ENCODE data around the gene DNAJB4.
A peak's percentile ranks its signal among the peaks of the same experiment; 100 is the strongest.
"Not testable (repeated sequence)": the region's sequence is repeated elsewhere in the genome, so short reads cannot be mapped to it uniquely, and the experiment has no call there.

Gene DNAJB4

DNA sequence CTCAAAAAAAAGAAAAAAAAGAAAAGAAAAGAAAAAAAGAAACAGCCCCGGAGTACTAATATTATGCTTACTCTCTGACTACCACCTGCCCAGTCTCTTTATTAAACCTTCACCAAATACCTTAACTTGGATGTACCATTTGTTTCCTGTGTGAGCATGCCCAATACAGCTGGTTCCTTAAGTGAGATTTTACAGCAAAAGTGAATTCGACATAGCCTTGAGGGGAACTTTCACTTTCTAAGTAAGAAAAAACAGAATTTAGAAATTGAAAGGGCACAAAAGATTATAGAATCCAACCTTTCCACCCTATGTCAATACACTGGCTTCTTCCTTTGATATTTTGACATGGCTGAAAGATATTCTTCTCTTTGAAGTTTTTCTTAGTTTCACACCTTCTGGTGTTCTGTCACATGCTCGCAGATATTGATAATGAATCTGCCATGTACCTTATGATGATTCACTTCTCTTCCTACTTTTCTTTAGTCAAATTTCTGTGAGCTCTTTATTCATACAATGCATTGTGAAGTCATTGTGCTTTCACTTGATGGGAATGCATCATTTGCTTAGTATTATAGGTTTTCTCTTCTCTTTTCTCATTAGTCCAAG is 35.8 kb downstream of the DNAJB4 start:
- DNase-seq, result no peak

GRCh38 chr1:78043436-78043835 is 38.7 kb downstream of the DNAJB4 start:
- no peak for DNase-seq

GRCh38 chr1:78044796-78045562 is 40.2 kb downstream of the DNAJB4 start:
- DNase-seq, result no peak

DNA sequence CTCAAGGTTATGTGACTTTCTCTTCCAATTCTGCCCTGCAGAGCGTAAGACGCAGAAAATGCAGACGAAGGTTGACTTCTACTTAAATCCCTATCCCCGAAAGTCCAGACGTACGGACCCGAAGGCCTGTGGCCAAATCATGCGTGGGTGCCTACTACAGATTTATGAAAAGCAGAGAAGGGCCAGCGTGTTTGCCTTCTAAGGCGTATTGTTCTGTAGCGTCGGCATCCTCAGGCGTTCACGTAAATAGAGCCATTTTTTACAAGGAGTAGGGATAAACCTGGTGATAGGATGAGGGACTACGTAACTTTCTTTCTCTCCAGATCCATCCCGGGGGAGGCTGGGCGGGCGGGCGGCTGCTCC is 40.8 kb downstream of the DNAJB4 start:
- no peak for DNase-seq

GRCh38 chr1:78045926-78046778 is 41.4 kb downstream of the DNAJB4 start, which contains the start of gene GIPC2:
GIPC2 (plus strand) TSS chr1:78045966; CDS start chr1:78046095, 129 bp downstream.
- DNase-seq, result peak; percentile 29

- DNase-seq, result no peak
Measured at GRCh38 chr1:78047106-78047505, 42.4 kb downstream of the DNAJB4 start.

DNA sequence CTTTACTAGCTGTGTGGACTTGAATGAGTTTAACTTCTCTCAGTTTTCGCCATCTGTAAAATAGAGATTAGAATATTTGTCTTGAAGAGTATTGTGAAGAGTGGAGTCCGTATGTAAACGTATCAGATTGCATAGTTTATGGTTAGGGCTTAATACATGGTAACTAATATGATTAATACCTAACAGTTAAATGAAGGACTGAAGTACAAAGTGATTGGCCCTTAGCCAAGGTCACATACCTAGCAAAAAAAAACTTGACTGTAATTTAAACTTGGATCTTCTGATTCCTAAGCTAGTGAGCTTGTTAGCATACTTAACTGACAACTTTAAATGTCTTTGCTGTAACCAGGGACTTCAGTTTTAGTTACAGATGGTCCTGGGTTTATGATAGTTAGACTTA is 42.9 kb downstream of the DNAJB4 start:
- no peak for DNase-seq

GRCh38 chr1:78048446-78048845 is 43.7 kb downstream of the DNAJB4 start:
- DNase-seq, result no peak

DNA sequence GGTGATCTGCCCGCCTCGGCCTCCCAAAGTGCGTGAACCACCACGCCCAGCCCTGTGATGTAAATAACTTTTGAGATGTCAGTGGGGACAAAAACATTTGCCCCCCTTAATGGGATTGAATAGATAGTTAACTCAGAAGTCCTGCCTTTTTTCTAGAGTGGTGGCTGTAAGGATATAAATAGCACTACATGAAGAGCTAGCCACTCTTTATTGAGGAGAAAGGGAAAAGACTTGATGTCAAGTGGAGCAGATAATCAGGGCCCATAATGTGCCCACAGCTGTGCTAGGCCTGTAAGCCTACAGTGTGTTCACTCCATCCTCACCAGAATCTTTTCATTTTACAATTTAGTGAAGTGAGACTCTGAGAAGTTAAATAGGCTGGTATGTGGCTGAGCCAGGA is 44.7 kb downstream of the DNAJB4 start:
- no peak for DNase-seq

DNA sequence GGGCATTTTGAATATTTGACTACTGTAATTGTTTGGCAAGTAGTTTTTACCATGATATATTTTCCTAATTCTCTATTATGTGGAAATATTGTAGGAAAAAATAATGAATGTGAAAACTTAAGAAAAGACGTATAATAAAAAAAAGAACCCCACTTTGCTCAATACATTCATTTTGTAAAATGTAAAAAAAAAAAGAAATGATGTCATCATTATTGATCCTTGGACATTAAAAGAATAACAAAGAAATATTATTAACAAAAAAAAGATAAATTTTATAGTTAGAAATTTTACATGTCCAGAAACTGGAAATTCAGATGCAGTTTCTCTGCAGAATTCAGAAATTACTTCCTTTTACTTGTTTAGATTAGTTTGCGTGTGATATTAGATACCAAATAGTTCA is 46.3 kb downstream of the DNAJB4 start:
- no peak for DNase-seq

DNA sequence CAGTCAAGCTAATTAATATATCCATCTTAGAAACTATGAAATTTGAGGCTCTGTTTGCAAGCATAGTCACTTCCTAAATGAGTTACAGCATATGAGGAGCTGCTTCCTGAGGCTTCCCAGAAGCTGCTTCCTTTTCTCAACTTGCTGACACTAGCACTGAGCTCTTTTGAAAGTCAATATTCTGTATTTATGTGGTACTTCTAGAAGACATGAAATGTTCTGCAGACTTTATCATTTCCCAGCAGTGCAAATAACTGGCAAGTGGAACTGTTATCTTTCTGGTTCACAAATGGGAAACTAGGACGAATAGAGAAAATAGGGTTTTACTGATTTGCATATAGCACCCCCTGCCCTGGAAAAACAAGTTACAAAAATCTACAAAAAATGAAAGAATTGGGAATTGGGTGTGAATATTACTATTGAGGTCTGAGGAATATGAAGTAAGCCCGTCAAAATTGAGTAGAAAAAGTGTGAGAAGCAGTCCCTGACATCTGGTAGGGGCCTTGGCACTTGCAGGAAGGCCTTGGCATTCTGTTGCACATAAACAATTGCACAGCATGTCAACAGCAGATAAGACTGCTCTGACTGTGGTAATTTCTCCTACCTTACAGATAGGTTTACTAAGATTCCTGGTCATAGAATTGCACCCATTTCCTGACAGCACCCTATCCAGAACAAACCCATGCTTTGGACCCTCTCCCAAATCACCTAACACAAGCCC is 48.1 kb downstream of the DNAJB4 start:
- DNase-seq, result no peak

DNA sequence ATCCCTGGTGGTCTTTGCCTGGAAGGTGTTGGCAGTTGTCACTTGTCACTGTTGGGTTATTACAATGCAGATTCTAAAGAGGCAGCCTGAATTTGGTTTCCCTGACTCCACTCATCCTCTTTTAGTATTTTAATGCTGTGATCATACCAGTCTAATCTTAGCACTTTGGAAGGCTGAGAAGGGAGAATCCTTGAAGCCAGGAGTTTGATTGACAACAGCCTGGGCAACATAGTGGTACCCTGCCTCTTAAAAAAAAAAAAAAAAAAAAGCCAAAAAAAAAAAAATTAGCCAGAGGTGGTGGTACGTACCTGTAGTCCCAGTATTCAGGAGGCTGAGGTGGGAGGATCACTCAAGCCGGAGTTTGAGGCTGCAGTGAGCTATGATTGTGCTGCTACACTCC is 48.8 kb downstream of the DNAJB4 start:
- DNase-seq, result no peak

DNA sequence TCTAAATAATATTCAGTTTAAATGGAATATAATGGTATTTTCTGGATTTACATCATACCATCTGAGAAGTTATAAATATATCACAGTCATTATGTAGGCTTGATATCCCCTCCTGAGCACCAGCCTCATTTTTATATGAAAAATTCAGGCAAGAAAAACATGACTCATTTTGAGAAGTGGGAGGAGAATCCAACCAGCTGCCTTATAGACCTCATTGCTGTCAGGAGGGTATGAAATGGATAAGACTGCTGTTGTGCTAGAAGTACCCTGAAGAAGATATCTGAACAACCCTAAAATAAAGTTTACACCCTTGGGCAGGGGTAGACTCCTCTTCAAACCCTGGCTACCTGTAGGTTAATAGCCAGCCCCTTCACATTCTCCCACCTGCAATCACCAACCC is 49.8 kb downstream of the DNAJB4 start:
- no peak for DNase-seq

- DNase-seq, result no peak
Measured at GRCh38 chr1:78054972-78055371, 50.2 kb downstream of the DNAJB4 start.

DNA sequence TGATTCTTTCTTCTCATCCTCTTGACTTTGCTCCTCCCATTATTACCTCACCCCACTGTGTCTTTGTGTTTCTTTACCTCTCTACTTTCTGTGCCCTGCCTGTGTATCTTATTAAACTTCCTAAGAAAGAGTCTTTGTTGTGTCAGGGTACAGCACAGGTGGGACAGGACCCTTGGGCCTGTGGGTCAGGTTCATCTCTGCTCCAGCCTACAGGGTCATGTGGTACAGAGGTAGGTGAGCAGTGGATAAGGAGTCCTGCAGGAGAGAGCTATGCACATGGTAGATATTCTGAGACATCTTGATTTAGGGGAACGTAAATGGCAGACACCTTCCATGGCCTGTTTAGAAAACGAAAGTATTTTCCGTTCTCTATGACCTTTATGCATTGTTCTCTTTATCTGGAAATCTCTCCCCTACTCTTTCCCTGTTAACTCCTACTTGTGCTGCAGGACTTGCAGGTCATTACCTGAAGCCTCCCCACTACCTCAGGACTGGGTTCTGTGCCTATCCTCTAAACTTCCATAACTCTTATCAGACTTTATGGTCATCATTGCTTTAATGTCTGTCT is 50.9 kb downstream of the DNAJB4 start:
- no peak for DNase-seq

DNA sequence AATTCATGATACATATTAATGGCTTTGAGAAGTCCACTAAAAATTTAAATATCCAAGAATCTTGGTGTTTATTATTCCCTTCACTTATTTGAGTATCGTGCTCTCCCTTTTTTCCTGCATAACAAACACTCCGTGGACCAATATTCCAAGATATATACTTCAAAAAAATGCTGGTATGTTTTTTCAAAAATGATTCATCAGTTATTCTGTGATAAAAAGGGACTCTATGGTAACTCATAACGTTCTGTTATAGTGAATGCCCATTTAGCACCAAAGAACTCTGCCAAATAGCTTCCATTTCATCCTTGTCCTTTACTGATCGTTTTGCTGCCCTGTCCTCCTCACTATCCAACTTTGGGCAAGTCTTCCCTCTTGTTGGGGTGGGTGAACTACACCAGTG is 53.9 kb downstream of the DNAJB4 start:
- DNase-seq, result no peak

DNA sequence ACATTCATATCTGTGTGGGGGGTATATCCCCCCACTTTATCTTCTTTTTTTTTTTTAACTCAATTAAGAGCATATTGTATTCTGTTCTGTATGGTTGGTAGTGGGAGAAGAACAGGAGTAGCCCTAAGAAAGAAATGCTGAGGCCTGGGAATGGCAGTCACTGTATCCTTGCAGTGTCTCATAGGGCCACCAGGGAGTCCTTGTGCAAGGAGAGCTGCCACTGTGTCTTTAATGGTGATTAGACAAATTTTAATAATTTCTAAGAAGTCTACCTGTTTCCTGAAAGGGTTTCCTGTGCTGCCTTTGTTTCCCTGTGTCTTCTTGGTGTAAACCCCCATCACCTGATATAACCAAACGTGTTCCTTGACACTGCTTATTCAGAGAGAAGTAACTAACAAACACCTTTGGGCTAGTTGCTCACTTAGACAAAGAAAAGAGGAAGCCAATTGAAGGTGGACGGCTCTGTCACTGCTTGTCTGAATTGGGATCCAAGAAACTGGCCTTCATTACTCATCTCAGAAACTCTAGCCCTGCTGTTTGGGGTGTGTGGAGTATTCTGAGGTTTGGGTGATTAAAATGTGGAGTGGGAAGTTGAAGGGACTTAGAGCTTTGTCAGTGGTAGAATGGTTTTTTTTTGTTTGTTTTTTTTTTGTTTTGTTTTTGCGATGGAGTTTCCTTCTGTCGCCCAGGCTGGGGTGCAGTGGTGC is 56.3 kb downstream of the DNAJB4 start:
- no peak for DNase-seq

- DNase-seq, result no peak
Measured at GRCh38 chr1:78061825-78062523, 57.2 kb downstream of the DNAJB4 start.

DNA sequence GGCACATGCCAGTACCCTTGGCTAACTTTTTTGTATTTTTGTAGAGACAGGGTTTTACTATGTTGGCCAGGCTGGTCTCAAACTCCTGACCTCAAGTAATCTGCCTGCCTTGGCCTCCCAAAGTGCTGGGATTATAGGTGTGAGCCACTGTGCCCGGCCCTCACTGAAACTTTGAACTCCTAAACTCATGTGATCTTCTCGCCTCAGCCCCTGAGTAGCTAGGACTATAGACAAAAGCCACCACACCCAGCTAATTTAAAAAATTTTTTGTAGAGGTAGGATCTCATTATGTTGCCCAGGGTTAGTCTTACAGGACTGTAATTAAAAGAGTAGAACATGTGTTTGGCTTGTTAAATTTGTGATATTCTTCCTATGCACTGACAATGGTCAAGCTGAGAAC is 60.1 kb downstream of the DNAJB4 start:
- not testable (repeated sequence) for DNase-seq

Data from CD4-positive, alpha-beta T cell treated with Interleukin-17A for 4 hours (primary cell).